Upper lobe of left lung (tissue), 6 donors: ENCODE results near the gene IMMP2L. TPM values are rescaled to one million over a fixed set of nuclear protein-coding genes. Genes with fewer than 3 reads are reported as not detected.
"Not testable (repeated sequence)": the region's sequence is repeated elsewhere in the genome, so short reads cannot be mapped to it uniquely, and the experiment has no call there.

Experiments used
- ATAC-seq, 2 donors: fragments of 200-7000 bp; cut with Tn5 transposase; one replicate each; pipeline ENCODE4 v1.9.1; 2022; ENCODE audit warnings: mild to moderate bottlenecking in 2 of 2, moderate library complexity in 2 of 2; ENCODE audit not compliant: low FRiP score in 2 of 2
- DNase-seq, 2 donors: peaks; one replicate each; pipeline ENCODE4 v3.0.0-alpha.2; 2019 to 2020
- H3K27ac ChIP-seq, 4 donors: fragments of 200-600 bp; sonication (generic); one replicate each; pipeline ENCODE4 v1.5.1; 2016 to 2019
- H3K27me3 ChIP-seq, 4 donors: fragments of 200-600 bp; sonication (generic); one replicate each; pipeline ENCODE4 v1.5.1; 2017 to 2019
- H3K36me3 ChIP-seq, 4 donors: fragments of 200-600 bp; sonication (generic); one replicate each; pipeline ENCODE4 v1.5.1; 2016 to 2019
- H3K4me1 ChIP-seq, 4 donors: fragments of 200-600 bp; sonication (generic); one replicate each; pipeline ENCODE4 v1.5.1; 2018 to 2019
- H3K4me3 ChIP-seq, 4 donors: fragments of 200-600 bp; sonication (generic); one replicate each; pipeline ENCODE4 v1.5.1; 2017 to 2019; ENCODE audit warnings: mild to moderate bottlenecking in 2 of 4, moderate library complexity in 1 of 4
- H3K9me3 ChIP-seq, 4 donors: fragments of 200-600 bp; sonication (generic); one replicate each; pipeline ENCODE4 v1.5.1; 2018 to 2019
- CTCF ChIP-seq, 6 experiments: fragments of 450-650 bp in 4 of 6; fragments of 200-600 bp in 2 of 6; sonication (generic) in 2 of 6; IDR thresholded peaks; one replicate each; pipeline ENCODE4 v1.5.1; 2016 to 2019; ENCODE audit warnings: antibody characterized with exemption in 6 of 6
- EP300 ChIP-seq, 4 donors: sonication (generic); formaldehyde crosslinking; IDR thresholded peaks; one replicate each; pipeline ENCODE4 v1.5.1; 2017; ENCODE audit warnings: antibody characterized with exemption in 4 of 4, control low read depth in 2 of 4
- POLR2A ChIP-seq, 4 donors: fragments of 450-650 bp; IDR thresholded peaks; one replicate each; pipeline ENCODE4 v1.5.1; 2016 to 2017; ENCODE audit warnings: antibody characterized with exemption in 4 of 4, mild to moderate bottlenecking in 2 of 4
- POLR2AphosphoS5 ChIP-seq, 2 donors: sonication (generic); formaldehyde crosslinking; IDR thresholded peaks; one replicate each; pipeline ENCODE4 v1.5.1; 2017; ENCODE audit warnings: antibody characterized with exemption in 2 of 2
- WGBS, 2 donors: methylation state at CpG; one replicate each; pipeline ENCODE4 v1.1.5; 2017 to 2018; 5-methylcytosine and 5-hydroxymethylcytosine counted together
- total RNA-seq, 6 donors: library from RNA; depleted of rRNA in 4 of 6; stranded (reverse); fragments of >200 nt in 4 of 6; gene quantifications; one replicate each; pipeline versions ENCODE4 v1.1.0 to v1.2.1, GENCODE V29; 2016 to 2021
- donor health status: DM: no; HTN: no; CAD: no; lungs with moderate emphysema.
- donor health status: DM: no; HTN: yes; CAD: no; lungs with severe emphysema.

Gene IMMP2L
- total RNA-seq, 6 donors from 2014 or later, result 7.1 to 17.5 (median 11.3) TPM

DNA sequence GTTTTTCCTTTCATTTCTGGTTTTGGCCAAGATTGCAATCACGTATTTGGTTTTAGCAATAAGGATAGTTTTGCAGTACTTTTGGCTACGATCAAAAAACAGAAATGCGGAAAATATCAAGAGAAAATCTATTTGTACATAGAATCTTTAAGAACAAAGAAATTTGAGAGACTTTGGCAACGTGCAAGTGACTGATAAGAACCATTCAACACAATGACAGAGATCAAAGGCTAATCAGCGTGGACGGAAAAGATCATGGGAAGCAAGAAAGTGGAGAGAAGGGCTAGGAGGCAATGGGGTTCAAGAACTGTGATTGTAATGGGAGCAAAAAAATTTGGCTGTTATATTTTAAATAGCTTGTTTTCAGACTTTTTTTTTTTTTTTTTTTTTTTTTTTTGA is 487.5 kb downstream of the IMMP2L start:
- no peak for ATAC-seq
- Histone ChIP-seq H3K4me3 (no peak overlapping the region), H3K4me1 (peaks cover 0 to 4% (median 0%) of the 10 kb centered on the region in 4 donors), H3K36me3 (no peaks in the 10 kb centered on the region), H3K27ac (no peak overlapping the region), H3K9me3 (no peaks in the 10 kb centered on the region), H3K27me3 (no peaks in the 10 kb centered on the region)
- WGBS, 2 donors, result 56 to 58% methylated on average over 6 of the region's 6 CpGs
- no peak for TF ChIP-seq CTCF (IDR thresholded peaks at IDR 0.05)
- no peak for TF ChIP-seq EP300 (IDR thresholded peaks at IDR 0.05)
- no peak for TF ChIP-seq POLR2A (IDR thresholded peaks at IDR 0.05)
- TF ChIP-seq POLR2AphosphoS5 (IDR thresholded peaks at IDR 0.05), result no peak
- DNase-seq, result no peak

DNA sequence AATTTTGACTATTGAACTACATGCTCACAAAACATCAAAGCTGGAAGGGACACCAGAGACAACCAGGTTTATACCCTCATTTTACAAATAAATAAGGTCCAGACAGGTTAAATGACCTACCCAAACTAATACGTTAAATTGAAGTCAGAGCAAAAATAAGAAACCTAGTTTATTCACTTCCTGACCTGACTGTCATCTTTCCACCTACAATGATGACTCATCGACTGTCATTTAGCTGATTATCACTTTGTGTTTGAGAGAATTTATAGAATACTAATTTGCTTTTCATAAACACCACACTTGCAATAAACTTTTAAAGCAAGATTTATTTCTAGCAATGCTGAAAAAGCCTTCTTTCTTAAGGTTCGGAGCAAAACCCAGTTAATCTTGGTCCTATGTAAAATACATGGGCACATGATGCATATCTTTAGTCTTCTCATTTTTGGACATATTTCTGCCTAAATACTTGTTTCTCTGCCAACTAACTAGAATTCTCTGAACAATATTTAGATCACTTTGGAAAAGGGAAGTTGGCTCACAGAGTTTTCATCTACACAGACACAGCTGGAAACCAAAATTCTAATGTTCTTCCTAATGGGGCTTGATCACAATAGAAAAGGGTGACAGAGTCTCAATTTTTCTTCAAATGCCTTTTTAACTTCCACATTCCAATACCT is 488.1 kb downstream of the IMMP2L start:
- ATAC-seq (no peak), DNase-seq (no peak)
- peaks cover 0 to 4% (median 0%) of the 10 kb centered on the region in 4 donors for H3K4me1 ChIP-seq
- 65 to 79% methylated on average over 3 of the region's 3 CpGs for WGBS, 2 donors
- H3K27me3 ChIP-seq, result no peaks in the 10 kb centered on the region
- no peak for TF ChIP-seq POLR2A (IDR thresholded peaks at IDR 0.05)
- no peak for TF ChIP-seq POLR2AphosphoS5 (IDR thresholded peaks at IDR 0.05)
- no peak for TF ChIP-seq EP300 (IDR thresholded peaks at IDR 0.05)
- TF ChIP-seq CTCF (IDR thresholded peaks at IDR 0.05), result no peak
- no peak overlapping the region for H3K27ac ChIP-seq
- no peak overlapping the region for H3K4me3 ChIP-seq
- no peaks in the 10 kb centered on the region for H3K9me3 ChIP-seq
- no peaks in the 10 kb centered on the region for H3K36me3 ChIP-seq

GRCh38 chr7:111072658-111073057 is 489.6 kb downstream of the IMMP2L start:
- H3K4me1 ChIP-seq, DNase-seq, H3K4me3 ChIP-seq, H3K36me3 ChIP-seq, H3K27me3 ChIP-seq, ATAC-seq, H3K27ac ChIP-seq, H3K9me3 ChIP-seq: not testable (repeated sequence)
- WGBS, 2 donors, result 67 to 85% methylated on average over 9 of the region's 9 CpGs

- no peak for DNase-seq
- no peak overlapping the region for H3K27ac ChIP-seq
Observed at GRCh38 chr7:111071556-111071955, 490.7 kb downstream of the IMMP2L start.

GRCh38 chr7:111068618-111069017 is 493.7 kb downstream of the IMMP2L start:
- H3K9me3 ChIP-seq, result no peaks in the 10 kb centered on the region
- TF ChIP-seq EP300 (IDR thresholded peaks at IDR 0.05) (no peak), POLR2AphosphoS5 (IDR thresholded peaks at IDR 0.05) (no peak), CTCF (IDR thresholded peaks at IDR 0.05) (no peak), POLR2A (IDR thresholded peaks at IDR 0.05) (no peak)
- no peak for ATAC-seq
- no peak overlapping the region for H3K4me3 ChIP-seq
- H3K36me3 ChIP-seq, result no peaks in the 10 kb centered on the region
- no peaks in the 10 kb centered on the region for H3K27me3 ChIP-seq
- no peak overlapping the region for H3K27ac ChIP-seq
- WGBS, 2 donors, result 79 to 96% methylated on average over 2 of the region's 2 CpGs
- no peaks in the 10 kb centered on the region for H3K4me1 ChIP-seq
- DNase-seq, result no peak

More at GRCh38 chr7:111071556-111071955, 490.7 kb downstream of the IMMP2L start:
- TF ChIP-seq EP300 (IDR thresholded peaks at IDR 0.05), result no peak
- TF ChIP-seq POLR2AphosphoS5 (IDR thresholded peaks at IDR 0.05), result no peak
- no peak for TF ChIP-seq CTCF (IDR thresholded peaks at IDR 0.05)
- no peak for TF ChIP-seq POLR2A (IDR thresholded peaks at IDR 0.05)
- ATAC-seq, result no peak
- H3K27me3 ChIP-seq, result no peaks in the 10 kb centered on the region
- no peaks in the 10 kb centered on the region for H3K9me3 ChIP-seq
- H3K36me3 ChIP-seq, result no peaks in the 10 kb centered on the region
- H3K4me1 ChIP-seq, result peaks cover 0 to 4% (median 0%) of the 10 kb centered on the region in 4 donors
- no peak overlapping the region for H3K4me3 ChIP-seq
